ENCODE measurements around the gene CC2D1A.

GRCh38 chr19:13866463-13867046 lies 39.4 kb upstream of the CC2D1A start:
- 0 out of 2 replicates have a peak, but pooled peaks have one; percentile 6 for TF ChIP-seq EZH2phosphoT487 (IDR thresholded peaks at IDR 0.05; ENCODE audit: low read length)
- no peak for TF ChIP-seq CTCF (IDR thresholded peaks at IDR 0.05; ENCODE audit: low read length)
- TF ChIP-seq EZH2 (optimal IDR thresholded peaks at IDR 0.05; ENCODE audit: low read depth, low read length), result no peak

Data from MM.1S (cell line).